22Rv1 (cell line): ENCODE results near the gene ASAP2.

ENCODE experiments used
- ZFX ChIP-seq: fragments of 450-650 bp; IDR thresholded peaks from 2 replicates; pipeline ENCODE4 v1.6.1; 2017; ENCODE audit warnings: antibody characterized with exemption, borderline replicate concordance
- TF ChIP-seq, protein P1 (sequence below): fragments of 450-650 bp; IDR thresholded peaks from 2 replicates; pipeline ENCODE4 v1.5.1; 2017; ENCODE audit warnings: mild to moderate bottlenecking

DNA sequence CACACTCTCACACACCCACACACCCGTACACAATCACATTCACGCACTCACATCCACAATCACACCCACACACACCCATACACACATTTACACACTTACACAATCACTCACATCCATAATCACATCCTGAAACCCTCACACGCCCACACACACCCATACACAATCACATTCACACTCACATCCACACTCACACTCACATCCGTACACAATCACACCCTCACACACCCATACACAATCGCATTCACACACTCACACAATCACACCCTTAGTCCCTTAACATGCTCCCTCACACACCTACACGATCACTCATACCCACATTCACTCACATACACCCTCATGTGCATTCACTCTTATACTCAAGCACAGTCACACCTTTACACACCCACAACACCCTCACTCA is 110.9 kb downstream of the ASAP2 start:
- TF ChIP-seq, protein P1, sequence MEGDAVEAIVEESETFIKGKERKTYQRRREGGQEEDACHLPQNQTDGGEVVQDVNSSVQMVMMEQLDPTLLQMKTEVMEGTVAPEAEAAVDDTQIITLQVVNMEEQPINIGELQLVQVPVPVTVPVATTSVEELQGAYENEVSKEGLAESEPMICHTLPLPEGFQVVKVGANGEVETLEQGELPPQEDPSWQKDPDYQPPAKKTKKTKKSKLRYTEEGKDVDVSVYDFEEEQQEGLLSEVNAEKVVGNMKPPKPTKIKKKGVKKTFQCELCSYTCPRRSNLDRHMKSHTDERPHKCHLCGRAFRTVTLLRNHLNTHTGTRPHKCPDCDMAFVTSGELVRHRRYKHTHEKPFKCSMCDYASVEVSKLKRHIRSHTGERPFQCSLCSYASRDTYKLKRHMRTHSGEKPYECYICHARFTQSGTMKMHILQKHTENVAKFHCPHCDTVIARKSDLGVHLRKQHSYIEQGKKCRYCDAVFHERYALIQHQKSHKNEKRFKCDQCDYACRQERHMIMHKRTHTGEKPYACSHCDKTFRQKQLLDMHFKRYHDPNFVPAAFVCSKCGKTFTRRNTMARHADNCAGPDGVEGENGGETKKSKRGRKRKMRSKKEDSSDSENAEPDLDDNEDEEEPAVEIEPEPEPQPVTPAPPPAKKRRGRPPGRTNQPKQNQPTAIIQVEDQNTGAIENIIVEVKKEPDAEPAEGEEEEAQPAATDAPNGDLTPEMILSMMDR = no peak
- TF ChIP-seq ZFX = no peak
